B cell (primary cell): ENCODE results near the gene NFATC1.

Experiments used
- EZH2 ChIP-seq: IDR thresholded peaks from 2 replicates; pipeline ENCODE4 v1.6.1; 2012; ENCODE audit warnings: borderline replicate concordance, low read depth, mild to moderate bottlenecking, moderate library complexity, low read length; ENCODE audit not compliant: insufficient read depth, poor library complexity, severe bottlenecking
- TF ChIP-seq, protein P1 (sequence below): fragments of 200-600 bp; IDR thresholded peaks from one replicate; pipeline ENCODE4 v1.8.0; 2022; ENCODE audit warnings: antibody characterized with exemption, mild to moderate bottlenecking

DNA sequence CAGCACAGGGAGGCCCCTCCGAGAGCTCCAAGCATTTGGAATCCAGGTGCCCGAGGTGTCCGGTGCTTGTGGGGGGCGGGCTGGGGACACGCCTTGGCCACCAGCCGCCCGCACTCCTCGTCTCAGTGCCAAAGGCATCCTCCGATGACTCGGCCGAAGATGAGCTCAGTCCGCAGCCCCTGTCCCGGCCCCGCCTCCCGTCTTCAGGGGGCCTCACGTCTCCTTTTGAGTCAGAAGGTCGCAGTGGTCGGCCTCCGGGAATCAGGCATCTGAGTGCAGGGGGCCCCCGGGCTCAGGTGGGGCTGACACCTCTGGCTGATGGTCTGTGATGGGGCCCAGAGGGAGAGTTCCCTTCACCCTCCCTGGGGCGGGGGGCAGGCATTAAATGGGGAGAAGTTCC, 74.8 kb downstream of the NFATC1 start:
- TF ChIP-seq, protein P1, sequence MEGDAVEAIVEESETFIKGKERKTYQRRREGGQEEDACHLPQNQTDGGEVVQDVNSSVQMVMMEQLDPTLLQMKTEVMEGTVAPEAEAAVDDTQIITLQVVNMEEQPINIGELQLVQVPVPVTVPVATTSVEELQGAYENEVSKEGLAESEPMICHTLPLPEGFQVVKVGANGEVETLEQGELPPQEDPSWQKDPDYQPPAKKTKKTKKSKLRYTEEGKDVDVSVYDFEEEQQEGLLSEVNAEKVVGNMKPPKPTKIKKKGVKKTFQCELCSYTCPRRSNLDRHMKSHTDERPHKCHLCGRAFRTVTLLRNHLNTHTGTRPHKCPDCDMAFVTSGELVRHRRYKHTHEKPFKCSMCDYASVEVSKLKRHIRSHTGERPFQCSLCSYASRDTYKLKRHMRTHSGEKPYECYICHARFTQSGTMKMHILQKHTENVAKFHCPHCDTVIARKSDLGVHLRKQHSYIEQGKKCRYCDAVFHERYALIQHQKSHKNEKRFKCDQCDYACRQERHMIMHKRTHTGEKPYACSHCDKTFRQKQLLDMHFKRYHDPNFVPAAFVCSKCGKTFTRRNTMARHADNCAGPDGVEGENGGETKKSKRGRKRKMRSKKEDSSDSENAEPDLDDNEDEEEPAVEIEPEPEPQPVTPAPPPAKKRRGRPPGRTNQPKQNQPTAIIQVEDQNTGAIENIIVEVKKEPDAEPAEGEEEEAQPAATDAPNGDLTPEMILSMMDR = no peak
- TF ChIP-seq EZH2 = no peak
